Right hindlimb (tissue), 1 donor: Measurements from ENCODE around the gene CCDC13.
"Not testable (repeated sequence)": the region's sequence is repeated elsewhere in the genome, so short reads cannot be mapped to it uniquely, and the experiment has no call there.

Source experiments
- DNase-seq: peaks from one replicate; pipeline ENCODE4 v3.0.0-alpha.2; 2018

CCDC13 gene

GRCh38 chr3:42772670-42773408 lies at the start of gene CCDC13:
CCDC13 (minus strand) TSS chr3:42773253; CDS start chr3:42758345, 14,908 bp downstream.
- DNase-seq, result peak; percentile 95

- DNase-seq, result no peak
Measured at GRCh38 chr3:42822828-42823227, 49.8 kb upstream of the CCDC13 start.

GRCh38 chr3:42820746-42821051 lies 47.6 kb upstream of the CCDC13 start:
- no peak for DNase-seq

GRCh38 chr3:42819351-42819965 lies 46.4 kb upstream of the CCDC13 start:
- DNase-seq, result no peak

GRCh38 chr3:42815826-42816225 lies 42.8 kb upstream of the CCDC13 start:
- no peak for DNase-seq

GRCh38 chr3:42814914-42815507 lies 42.0 kb upstream of the CCDC13 start:
- no peak for DNase-seq

- DNase-seq, result no peak
Measured at GRCh38 chr3:42814246-42814645, 41.2 kb upstream of the CCDC13 start.

GRCh38 chr3:42811118-42811883 lies 38.2 kb upstream of the CCDC13 start:
- DNase-seq, result not testable (repeated sequence)

GRCh38 chr3:42810706-42811105 lies 37.7 kb upstream of the CCDC13 start:
- DNase-seq, result not testable (repeated sequence)

GRCh38 chr3:42809202-42809601 lies 36.1 kb upstream of the CCDC13 start, which contains the start of gene ACKR2:
ACKR2 (plus strand) TSS chr3:42809445; CDS start chr3:42864503, 55,058 bp downstream.
- DNase-seq, result no peak

GRCh38 chr3:42807929-42808328 lies 34.9 kb upstream of the CCDC13 start:
- no peak for DNase-seq

GRCh38 chr3:42805141-42805821 lies 32.2 kb upstream of the CCDC13 start:
- DNase-seq, result no peak

- no peak for DNase-seq
Measured at GRCh38 chr3:42804831-42805132, 31.7 kb upstream of the CCDC13 start.

- peak; percentile 97 for DNase-seq
Measured at GRCh38 chr3:42804106-42804830, 31.2 kb upstream of the CCDC13 start, which contains the start of gene HIGD1A. HIGD1A (minus strand) TSS chr3:42804490; CDS start chr3:42794253, 10,237 bp downstream.

- DNase-seq, result peak; percentile 26
Measured at GRCh38 chr3:42803414-42804105, 30.5 kb upstream of the CCDC13 start.

GRCh38 chr3:42802876-42803413 lies 29.9 kb upstream of the CCDC13 start:
- DNase-seq, result no peak

GRCh38 chr3:42801784-42802183 lies 28.7 kb upstream of the CCDC13 start:
- no peak for DNase-seq

GRCh38 chr3:42801048-42801620 lies 28.1 kb upstream of the CCDC13 start:
- DNase-seq, result no peak

- DNase-seq, result no peak
Measured at GRCh38 chr3:42800251-42800650, 27.2 kb upstream of the CCDC13 start.

GRCh38 chr3:42799376-42799775 lies 26.3 kb upstream of the CCDC13 start:
- no peak for DNase-seq
